Measurements from ENCODE around the gene LAMTOR4. TPM values are rescaled to one million over a fixed set of nuclear protein-coding genes. Genes with fewer than 3 reads are reported as not detected.
"Not testable (repeated sequence)": the region's sequence is repeated elsewhere in the genome, so short reads cannot be mapped to it uniquely, and the experiment has no call there.

LAMTOR4 gene
- total and polyA plus RNA-seq, 10 of the 15 experiments (the other 5 are each of a cell fraction or from before 2014, with no cell fraction given) = 73.4 to 297 (median 196) TPM

DNA sequence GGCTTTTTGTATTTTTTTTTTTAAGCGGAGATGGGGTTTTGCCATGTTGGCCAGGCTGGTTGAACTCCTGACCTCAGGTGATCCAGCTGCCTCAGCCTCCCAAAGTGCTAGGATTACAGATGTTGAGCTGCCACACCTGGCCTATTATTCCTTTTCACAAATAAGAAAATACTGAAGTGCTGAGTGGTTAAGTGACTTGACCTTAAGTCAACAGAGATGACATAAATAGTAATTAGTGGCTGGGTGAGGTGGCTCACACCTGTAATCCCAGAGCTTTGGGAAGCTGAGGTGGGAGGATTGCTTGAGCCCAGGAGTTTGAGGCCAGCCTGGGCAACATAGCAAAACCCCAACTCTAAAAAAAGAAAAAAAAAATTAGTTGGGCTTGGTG, 18.5 kb upstream of the LAMTOR4 start:
- not testable (repeated sequence) for H4K20me1 ChIP-seq (ENCODE audit: control insufficient read depth, insufficient read depth); ATAC-seq; H3K27me3 ChIP-seq (replicated peaks in 1 of 2; ENCODE audit: control insufficient read depth in 2 of 2, insufficient read depth in 2 of 2, low read length in 1 of 2); BruUV-seq (replicated peaks); FAIRE-seq; H3K4me3 ChIP-seq; H3K36me3 ChIP-seq (ENCODE audit: control insufficient read depth in 2 of 2, insufficient read depth in 2 of 2, low read length in 1 of 2); H3K27ac ChIP-seq (ENCODE audit: control insufficient read depth, insufficient read depth); H3K4me2 ChIP-seq (ENCODE audit: control insufficient read depth, insufficient read depth); H3K9ac ChIP-seq (ENCODE audit: control insufficient read depth, insufficient read depth, low read length); H3K9me3 ChIP-seq (replicated peaks; ENCODE audit: control insufficient read depth, insufficient read depth, low read length); DNase-seq (ENCODE audit: low read depth, low spot score); H2AFZ ChIP-seq (ENCODE audit: control insufficient read depth, low read depth, low read length)
- POLR2A ChIA-PET = interaction anchor here (0.7 to 2.2 kb wide), 5 partner anchors 10 to 215 kb away, joined by 3 to 8 read pairs (median 5); partner anchors contain the start of genes CNPY4, LAMTOR4 and TRIM4
- CTCF ChIA-PET = interaction anchor here (0.6 to 7.9 kb wide), 24 partner anchors 8 to 765 kb away, joined by 3 to 107 read pairs (median 4); partner anchors contain the start of genes AZGP1, LAMTOR4, PVRIG and ZSCAN21
- SMC1A ChIA-PET (ENCODE audit: uncharacterized antibody, unreplicated experiment) = interaction anchor here (0.7 to 3.1 kb wide), 12 partner anchors 10 to 239 kb away, joined by 3 to 17 read pairs (median 5); partner anchors contain the start of genes AP4M1, MCM7 and TRIM4
- Histone ChIP-seq H3K4me1 (ENCODE audit: control insufficient read depth, insufficient read depth, low read length) (peaks cover 14% of the 10 kb centered on the region), H3K79me2 (ENCODE audit: control insufficient read depth, insufficient read depth, low read length) (peaks cover 13% of the 10 kb centered on the region)
- RAD21 ChIA-PET (ENCODE audit: unreplicated experiment) = interaction anchor here (0.9 to 5.1 kb wide), 12 partner anchors 17 to 217 kb away, joined by 3 to 31 read pairs (median 6); partner anchors contain the start of genes AP4M1, LAMTOR4 and ZKSCAN1
- intact Hi-C loops (cut with micrococcal nuclease; ENCODE audit: unreplicated experiment) (loop anchor here (5.0 kb wide), 3 partner anchors 212 to 277 kb away; no protein-coding TSS in a partner anchor), in situ Hi-C loops (cut with MboI) (loop anchor here (5.0 kb wide), 1 partner anchor 277 kb away; no protein-coding TSS in a partner anchor)
- 100% methylated on average over 1 of the region's 1 CpG for WGBS (ENCODE audit: insufficient coverage, insufficient replicate concordance, low lambda C conversion rate, missing lambda C conversion rate)

DNA sequence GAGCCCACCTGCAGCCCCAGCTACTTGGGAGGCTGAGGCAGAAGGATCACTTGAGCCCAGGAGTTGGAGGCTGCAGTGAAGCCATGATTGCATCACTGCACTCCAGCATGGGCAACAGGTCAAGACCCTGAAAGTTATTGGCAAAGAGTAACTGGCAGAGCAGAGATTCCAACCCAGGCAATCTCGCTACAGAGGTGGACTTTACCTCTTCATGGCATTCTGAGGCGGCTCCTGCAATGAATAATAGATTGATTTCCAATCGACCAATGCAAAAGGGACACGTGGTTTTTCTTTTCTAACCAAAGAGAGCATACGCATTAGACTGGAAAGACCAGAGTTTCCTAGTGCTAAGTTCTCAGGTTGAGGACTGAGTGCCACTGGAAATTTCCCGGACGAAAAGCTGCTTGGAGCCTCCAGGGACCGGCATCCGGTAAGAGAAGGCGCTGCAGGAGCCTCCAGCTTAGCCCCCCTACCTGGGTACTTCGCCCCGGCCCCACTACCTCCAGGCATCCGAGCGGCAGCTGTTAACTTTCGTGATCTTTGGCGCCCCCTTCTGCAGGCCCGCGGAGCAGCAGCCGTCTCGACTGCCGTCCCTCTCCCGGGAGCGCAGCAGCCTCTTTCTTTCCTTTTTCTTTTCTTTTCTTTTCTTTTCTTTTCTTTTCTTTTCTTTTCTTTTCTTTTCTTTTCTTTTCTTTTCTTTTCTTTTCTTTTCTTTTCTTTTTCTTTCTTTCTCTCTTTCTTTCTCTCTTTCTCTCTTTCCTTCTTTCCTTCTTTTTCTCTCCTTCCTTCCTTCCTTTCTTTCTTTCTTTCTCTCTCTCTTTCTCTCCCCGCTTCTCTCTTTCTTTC, 17.9 kb upstream of the LAMTOR4 start:
- Histone ChIP-seq H4K20me1 (ENCODE audit: control insufficient read depth, insufficient read depth) (no peaks in the 10 kb centered on the region), H3K27me3 (replicated peaks in 1 of 2; ENCODE audit: control insufficient read depth in 2 of 2, insufficient read depth in 2 of 2, low read length in 1 of 2) (no peaks in the 10 kb centered on the region), H3K4me2 (ENCODE audit: control insufficient read depth, insufficient read depth) (0 out of 2 replicates have a peak overlapping the region, but pooled peaks have one; percentile 51), H2AFZ (ENCODE audit: control insufficient read depth, low read depth, low read length) (peak overlapping the region; percentile 3; the same call in 1 of the 2 replicates), H3K9ac (ENCODE audit: control insufficient read depth, insufficient read depth, low read length) (no peak overlapping the region), H3K4me3 (no peak overlapping the region), H3K36me3 (ENCODE audit: control insufficient read depth in 2 of 2, insufficient read depth in 2 of 2, low read length in 1 of 2) (no peaks in the 10 kb centered on the region), H3K27ac (ENCODE audit: control insufficient read depth, insufficient read depth) (no peak overlapping the region), H3K4me1 (ENCODE audit: control insufficient read depth, insufficient read depth, low read length) (peaks cover 9% of the 10 kb centered on the region), H3K9me3 (replicated peaks; ENCODE audit: control insufficient read depth, insufficient read depth, low read length) (no peaks in the 10 kb centered on the region), H3K79me2 (ENCODE audit: control insufficient read depth, insufficient read depth, low read length) (peaks cover 10% of the 10 kb centered on the region)
- intact Hi-C loops (cut with micrococcal nuclease; ENCODE audit: unreplicated experiment) = loop anchor here (5.0 kb wide), 3 partner anchors 211 to 276 kb away; no protein-coding TSS in a partner anchor
- ChIA-PET CTCF (interaction anchor here (0.6 to 7.9 kb wide), 31 partner anchors 8 to 288 kb away, joined by 3 to 107 read pairs (median 5); partner anchors contain the start of genes AP4M1, AZGP1, LAMTOR4 and MCM7), RAD21 (ENCODE audit: unreplicated experiment) (interaction anchor here (0.6 to 5.1 kb wide), 12 partner anchors 18 to 1363 kb away, joined by 3 to 49 read pairs (median 4); partner anchors contain the start of genes AP4M1, LAMTOR4 and ZKSCAN1), POLR2A (interaction anchor here (0.7 to 1.4 kb wide), 3 partner anchors 18 to 45 kb away, joined by 3 read pairs; partner anchors contain the start of gene LAMTOR4), SMC1A (ENCODE audit: uncharacterized antibody, unreplicated experiment) (interaction anchor here (0.7 to 4.8 kb wide), 15 partner anchors 11 to 239 kb away, joined by 3 to 41 read pairs (median 6); partner anchors contain the start of genes AP4M1, MCM7 and TRIM4)
- 12% methylated on average over 24 of the region's 24 CpGs for WGBS (ENCODE audit: insufficient coverage, insufficient replicate concordance, low lambda C conversion rate, missing lambda C conversion rate)
- DNase-seq (ENCODE audit: low read depth, low spot score) (no peak), ATAC-seq (no peak), FAIRE-seq (no peak)
- in situ Hi-C loops (cut with MboI) = loop anchor here (5.0 kb wide), 1 partner anchor 276 kb away; no protein-coding TSS in a partner anchor
- BruUV-seq (replicated peaks) = no TSS peak
- TF ChIP-seq CREM (IDR thresholded peaks at IDR 0.05; ENCODE audit: low read depth) (no peak), KAT2A (conservative IDR thresholded peaks at IDR 0.05; ENCODE audit: control insufficient read depth, low read depth, low read length) (no peak), DPF2 (IDR thresholded peaks at IDR 0.05) (no peak), NR2C1 (IDR thresholded peaks at IDR 0.05) (no peak), GATAD2B (conservative IDR thresholded peaks at IDR 0.05; ENCODE audit: low read depth) (0 out of 2 replicates have a peak, but pooled peaks have one; percentile 18), ZZZ3 (IDR thresholded peaks at IDR 0.05; ENCODE audit: control insufficient read depth, insufficient read length, low read depth) (no peak), POLR2AphosphoS2 (IDR thresholded peaks at IDR 0.05; ENCODE audit: low read depth, low read length) (no peak)
- TF ChIP-seq, protein P1, sequence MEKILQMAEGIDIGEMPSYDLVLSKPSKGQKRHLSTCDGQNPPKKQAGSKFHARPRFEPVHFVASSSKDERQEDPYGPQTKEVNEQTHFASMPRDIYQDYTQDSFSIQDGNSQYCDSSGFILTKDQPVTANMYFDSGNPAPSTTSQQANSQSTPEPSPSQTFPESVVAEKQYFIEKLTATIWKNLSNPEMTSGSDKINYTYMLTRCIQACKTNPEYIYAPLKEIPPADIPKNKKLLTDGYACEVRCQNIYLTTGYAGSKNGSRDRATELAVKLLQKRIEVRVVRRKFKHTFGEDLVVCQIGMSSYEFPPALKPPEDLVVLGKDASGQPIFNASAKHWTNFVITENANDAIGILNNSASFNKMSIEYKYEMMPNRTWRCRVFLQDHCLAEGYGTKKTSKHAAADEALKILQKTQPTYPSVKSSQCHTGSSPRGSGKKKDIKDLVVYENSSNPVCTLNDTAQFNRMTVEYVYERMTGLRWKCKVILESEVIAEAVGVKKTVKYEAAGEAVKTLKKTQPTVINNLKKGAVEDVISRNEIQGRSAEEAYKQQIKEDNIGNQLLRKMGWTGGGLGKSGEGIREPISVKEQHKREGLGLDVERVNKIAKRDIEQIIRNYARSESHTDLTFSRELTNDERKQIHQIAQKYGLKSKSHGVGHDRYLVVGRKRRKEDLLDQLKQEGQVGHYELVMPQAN (conservative IDR thresholded peaks at IDR 0.05) = no peak

All from GM12878 (cell line).